ENCODE data around the gene BCKDHB.

The BCKDHB gene

GRCh38 chr6:80151635-80152034, 45.2 kb downstream of the BCKDHB start:
- no peak for DNase-seq (ENCODE audit: low read depth)

GRCh38 chr6:80154160-80154559, 47.7 kb downstream of the BCKDHB start:
- no peak for DNase-seq (ENCODE audit: low read depth)

- no peak for DNase-seq (ENCODE audit: low read depth)
Observed at GRCh38 chr6:80156221-80156620, 49.8 kb downstream of the BCKDHB start.

- DNase-seq (ENCODE audit: low read depth): no peak
Observed at GRCh38 chr6:80158478-80158989, 52.1 kb downstream of the BCKDHB start.

GRCh38 chr6:80161434-80161833, 55.0 kb downstream of the BCKDHB start:
- DNase-seq (ENCODE audit: low read depth): no peak

- DNase-seq (ENCODE audit: low read depth): no peak
Observed at GRCh38 chr6:80163754-80164187, 57.3 kb downstream of the BCKDHB start.

GRCh38 chr6:80165143-80165542, 58.7 kb downstream of the BCKDHB start:
- DNase-seq (ENCODE audit: low read depth): no peak

GRCh38 chr6:80165819-80166218, 59.3 kb downstream of the BCKDHB start:
- DNase-seq (ENCODE audit: low read depth): no peak

- no peak for DNase-seq (ENCODE audit: low read depth)
Observed at GRCh38 chr6:80170433-80170832, 64.0 kb downstream of the BCKDHB start.

- no peak for DNase-seq (ENCODE audit: low read depth)
Observed at GRCh38 chr6:80173411-80173810, 66.9 kb downstream of the BCKDHB start.

GRCh38 chr6:80174900-80175572, 68.6 kb downstream of the BCKDHB start:
- DNase-seq (ENCODE audit: low read depth): no peak

- no peak for DNase-seq (ENCODE audit: low read depth)
Observed at GRCh38 chr6:80179695-80180094, 73.2 kb downstream of the BCKDHB start.

GRCh38 chr6:80181352-80182081, 75.0 kb downstream of the BCKDHB start:
- DNase-seq (ENCODE audit: low read depth): no peak

GRCh38 chr6:80182308-80182707, 75.8 kb downstream of the BCKDHB start:
- DNase-seq (ENCODE audit: low read depth): no peak

GRCh38 chr6:80183019-80183795, 76.7 kb downstream of the BCKDHB start:
- no peak for DNase-seq (ENCODE audit: low read depth)

- DNase-seq (ENCODE audit: low read depth): no peak
Observed at GRCh38 chr6:80185492-80185891, 79.0 kb downstream of the BCKDHB start.

- no peak for DNase-seq (ENCODE audit: low read depth)
Observed at GRCh38 chr6:80186082-80186481, 79.6 kb downstream of the BCKDHB start.

- DNase-seq (ENCODE audit: low read depth): no peak
Observed at GRCh38 chr6:80196906-80197305, 90.4 kb downstream of the BCKDHB start.

- no peak for DNase-seq (ENCODE audit: low read depth)
Observed at GRCh38 chr6:80197474-80197873, 91.0 kb downstream of the BCKDHB start.

GRCh38 chr6:80197986-80198385, 91.5 kb downstream of the BCKDHB start:
- no peak for DNase-seq (ENCODE audit: low read depth)

- no peak for DNase-seq (ENCODE audit: low read depth)
Observed at GRCh38 chr6:80203283-80203682, 96.8 kb downstream of the BCKDHB start.

GRCh38 chr6:80205404-80205803, 98.9 kb downstream of the BCKDHB start:
- DNase-seq (ENCODE audit: low read depth): no peak

GRCh38 chr6:80206758-80207157, 100.3 kb downstream of the BCKDHB start:
- DNase-seq (ENCODE audit: low read depth): no peak

All from stimulated activated CD8-positive, alpha-beta memory T cell treated with anti-CD3 and anti-CD28 coated beads, Interleukin-12 subunit alpha, Interleukin-12 subunit beta, amount 100 ng/mL, for 1 hour (primary cell).